Measurements from ENCODE around the gene GALNT10. TPM values are rescaled to one million over a fixed set of nuclear protein-coding genes. Genes with fewer than 3 reads are reported as not detected.

GALNT10 gene
- total and polyA plus RNA-seq, 2 of the 8 experiments (the other 6 are each of a cell fraction or from before 2014, with no cell fraction given) = 4.6 to 15.5 TPM

DNA sequence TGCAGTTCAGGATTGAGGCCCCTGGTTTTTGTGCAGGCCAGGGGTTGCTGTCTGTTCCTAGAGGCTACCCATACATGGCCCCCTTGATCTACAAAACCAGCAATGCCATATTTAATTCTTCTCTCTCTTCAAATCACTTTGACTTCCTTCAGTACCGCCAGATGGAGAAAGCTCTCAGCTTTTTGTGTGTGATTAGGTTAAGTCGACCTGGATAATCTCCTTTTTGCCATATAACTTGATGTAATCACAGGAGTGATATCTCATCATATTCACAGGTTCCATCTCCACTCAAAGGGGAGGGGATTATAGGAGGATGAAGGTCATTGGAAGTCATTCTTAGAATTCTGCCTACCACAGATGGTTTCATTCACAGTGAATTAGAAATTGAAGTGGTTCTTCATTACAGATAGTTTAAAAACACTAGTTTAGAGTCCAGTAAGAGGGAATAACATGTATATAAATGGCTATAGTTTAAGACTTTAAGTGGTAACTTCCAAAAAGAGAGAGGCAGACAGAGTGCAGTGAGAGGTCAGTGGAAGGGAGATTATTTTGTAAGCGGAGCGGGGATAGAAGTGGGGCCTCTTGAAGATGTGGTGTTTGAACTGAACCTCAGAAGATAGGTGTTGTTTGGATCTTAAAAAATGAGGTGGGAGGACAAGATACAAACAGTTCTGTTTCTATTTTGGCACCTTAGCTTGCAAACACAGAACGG is 85.9 kb downstream of the GALNT10 start (continued):
- TF ChIP-seq SIN3A (conservative IDR thresholded peaks at IDR 0.05 in 1 of 2, IDR thresholded peaks at IDR 0.05 in 1 of 2; ENCODE audit: low read depth in 1 of 2, low read length in 2 of 2) (no peak), SAP30 (IDR thresholded peaks at IDR 0.05; ENCODE audit: insufficient read depth, insufficient replicate concordance, low read length) (no peak)
